ENCODE measurements around the gene NPW.

DNA sequence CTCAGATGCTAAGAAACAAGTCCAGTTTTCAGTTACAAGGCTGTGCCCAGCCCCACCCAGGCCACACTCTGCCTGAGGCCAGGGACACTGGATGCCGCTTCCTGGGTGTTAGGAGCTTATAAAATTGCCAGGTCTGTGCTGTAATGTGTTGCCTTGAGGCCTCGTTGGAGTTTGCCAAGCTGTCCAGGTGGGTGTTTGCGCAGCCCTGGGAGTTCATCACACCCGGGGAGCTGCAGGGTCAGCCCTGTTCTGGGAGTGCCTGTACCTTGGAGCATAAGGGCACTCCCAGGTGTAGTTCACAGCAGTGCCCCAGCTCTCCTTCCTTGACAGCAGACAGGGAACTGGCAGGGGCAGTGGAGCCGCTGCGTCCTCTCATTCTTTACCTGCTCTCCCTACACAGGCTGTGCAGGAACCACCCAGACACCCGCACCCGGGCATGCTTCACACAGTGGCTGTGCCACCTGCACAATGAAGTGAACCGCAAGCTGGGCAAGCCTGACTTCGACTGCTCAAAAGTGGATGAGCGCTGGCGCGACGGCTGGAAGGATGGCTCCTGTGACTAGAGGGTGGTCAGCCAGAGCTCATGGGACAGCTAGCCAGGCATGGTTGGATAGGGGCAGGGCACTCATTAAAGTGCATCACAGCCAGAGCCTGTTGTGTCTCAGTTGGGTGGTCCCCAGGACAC lies 34.0 kb upstream of the NPW start:
- TF ChIP-seq, protein P1, sequence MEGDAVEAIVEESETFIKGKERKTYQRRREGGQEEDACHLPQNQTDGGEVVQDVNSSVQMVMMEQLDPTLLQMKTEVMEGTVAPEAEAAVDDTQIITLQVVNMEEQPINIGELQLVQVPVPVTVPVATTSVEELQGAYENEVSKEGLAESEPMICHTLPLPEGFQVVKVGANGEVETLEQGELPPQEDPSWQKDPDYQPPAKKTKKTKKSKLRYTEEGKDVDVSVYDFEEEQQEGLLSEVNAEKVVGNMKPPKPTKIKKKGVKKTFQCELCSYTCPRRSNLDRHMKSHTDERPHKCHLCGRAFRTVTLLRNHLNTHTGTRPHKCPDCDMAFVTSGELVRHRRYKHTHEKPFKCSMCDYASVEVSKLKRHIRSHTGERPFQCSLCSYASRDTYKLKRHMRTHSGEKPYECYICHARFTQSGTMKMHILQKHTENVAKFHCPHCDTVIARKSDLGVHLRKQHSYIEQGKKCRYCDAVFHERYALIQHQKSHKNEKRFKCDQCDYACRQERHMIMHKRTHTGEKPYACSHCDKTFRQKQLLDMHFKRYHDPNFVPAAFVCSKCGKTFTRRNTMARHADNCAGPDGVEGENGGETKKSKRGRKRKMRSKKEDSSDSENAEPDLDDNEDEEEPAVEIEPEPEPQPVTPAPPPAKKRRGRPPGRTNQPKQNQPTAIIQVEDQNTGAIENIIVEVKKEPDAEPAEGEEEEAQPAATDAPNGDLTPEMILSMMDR (IDR thresholded peaks at IDR 0.05): no peak
- no peak for TF ChIP-seq POLR2A (IDR thresholded peaks at IDR 0.05)
- TF ChIP-seq POLR2AphosphoS5 (IDR thresholded peaks at IDR 0.05): no peak

Data from breast epithelium (tissue), 3 donors.